GM23338 (cell line): ENCODE measurements around the gene CDH15. TPM values are rescaled to one million over a fixed set of nuclear protein-coding genes. Genes with fewer than 3 reads are reported as not detected.

ENCODE experiments used
- ATAC-seq: fragments of 200-7000 bp; cut with Tn5 transposase; 3 replicates; pipeline ENCODE4 v1.9.1; 2020
- DNase-seq: peaks from one replicate; pipeline ENCODE4 v3.0.0-alpha.2; 2015; ENCODE audit warnings: low spot score
- H2AFZ ChIP-seq: fragments of 200-600 bp; sonication (generic); 2 replicates; pipeline ENCODE4 v1.8.0; 2016; ENCODE audit warnings: antibody characterized with exemption, mild to moderate bottlenecking, moderate library complexity
- H3F3A ChIP-seq: fragments of 200-600 bp; sonication (generic); replicated peaks from 2 replicates; pipeline ENCODE4 v1.8.0; 2017; ENCODE audit warnings: antibody characterized with exemption, mixed run types, low read depth
- H3K27ac ChIP-seq: fragments of 200-600 bp; sonication (generic); 2 replicates; pipeline ENCODE4 v1.6.1; 2016; ENCODE audit warnings: low read depth
- H3K27me3 ChIP-seq: fragments of 200-600 bp; sonication (generic); 2 replicates; pipeline ENCODE4 v1.8.0; 2016; ENCODE audit warnings: mild to moderate bottlenecking, mixed run types, moderate library complexity; ENCODE audit not compliant: insufficient read depth
- H3K36me3 ChIP-seq: fragments of 200-600 bp; sonication (generic); 2 replicates; pipeline ENCODE4 v1.8.0; 2016; ENCODE audit warnings: mild to moderate bottlenecking; ENCODE audit not compliant: insufficient read depth
- H3K4me1 ChIP-seq: fragments of 200-600 bp; sonication (generic); 2 replicates; pipeline ENCODE4 v1.8.0; 2016; ENCODE audit warnings: mild to moderate bottlenecking, moderate library complexity; ENCODE audit not compliant: insufficient read depth
- H3K4me2 ChIP-seq: fragments of 200-600 bp; sonication (generic); 2 replicates; pipeline ENCODE4 v1.7.1; 2017; ENCODE audit warnings: mixed run types
- H3K4me3 ChIP-seq: fragments of 200-600 bp; sonication (generic); 2 replicates; pipeline ENCODE4 v1.6.1; 2016; ENCODE audit warnings: mixed run types
- H3K79me2 ChIP-seq: fragments of 200-600 bp; sonication (generic); replicated peaks from 2 replicates; pipeline ENCODE4 v1.8.0; 2017; ENCODE audit warnings: mild to moderate bottlenecking; ENCODE audit not compliant: insufficient read depth
- H3K9me2 ChIP-seq: fragments of 200-600 bp; sonication (generic); 2 replicates; pipeline ENCODE4 v1.8.0; 2017; ENCODE audit not compliant: insufficient read depth
- H4K20me1 ChIP-seq: fragments of 200-600 bp; sonication (generic); replicated peaks from 2 replicates; pipeline ENCODE4 v1.8.0; 2017; ENCODE audit warnings: mild to moderate bottlenecking; ENCODE audit not compliant: insufficient read depth
- H3K27ac Mint-ChIP-seq: 2 replicates; pipeline ENCODE4 v1.8.0; 2020; ENCODE audit warnings: inconsistent platforms, mild to moderate bottlenecking, moderate library complexity, mixed read lengths
- H3K27me3 Mint-ChIP-seq: 3 replicates; pipeline ENCODE4 v1.8.0; 2022; ENCODE audit warnings: low read depth, mild to moderate bottlenecking, moderate library complexity, mixed read lengths, inconsistent platforms; ENCODE audit not compliant: insufficient read depth, poor library complexity
- H3K36me3 Mint-ChIP-seq: 3 replicates; pipeline ENCODE4 v1.8.0; 2021; ENCODE audit warnings: low read depth, mild to moderate bottlenecking, inconsistent platforms, moderate library complexity, mixed read lengths
- H3K4me1 Mint-ChIP-seq: 3 replicates; pipeline ENCODE4 v1.8.0; 2020; ENCODE audit warnings: mild to moderate bottlenecking, inconsistent platforms, mixed read lengths
- H3K4me3 Mint-ChIP-seq: 3 replicates; pipeline ENCODE4 v1.8.0; 2021; ENCODE audit warnings: moderate library complexity, mild to moderate bottlenecking, inconsistent platforms, mixed read lengths
- H3K9me3 Mint-ChIP-seq: 3 replicates; pipeline ENCODE4 v1.8.0; 2020; ENCODE audit warnings: moderate library complexity, mild to moderate bottlenecking, inconsistent platforms, mixed read lengths
- CREB1 ChIP-seq: fragments of 250-450 bp; sonication (Bioruptor Pico); IDR thresholded peaks from 2 replicates; pipeline ENCODE4 v1.5.0; 2020; ENCODE audit warnings: low read depth, mild to moderate bottlenecking, moderate library complexity
- EZH2 ChIP-seq: fragments of 200-600 bp; sonication (generic); IDR thresholded peaks from one replicate; pipeline ENCODE4 v1.8.0; 2017; ENCODE audit warnings: antibody characterized with exemption, mild to moderate bottlenecking, low read depth; ENCODE audit not compliant: unreplicated experiment
- EZH2phosphoT487 ChIP-seq: fragments of 200-600 bp; sonication (generic); IDR thresholded peaks from one replicate; pipeline ENCODE4 v1.8.1; 2018; ENCODE audit warnings: antibody characterized with exemption; ENCODE audit not compliant: unreplicated experiment
- JUNB ChIP-seq: IDR thresholded peaks from one replicate; pipeline ENCODE4 v1.6.1; 2016; ENCODE audit warnings: antibody characterized with exemption; ENCODE audit not compliant: unreplicated experiment
- NANOG ChIP-seq: IDR thresholded peaks from 2 replicates; pipeline ENCODE4 v1.6.1; 2016; ENCODE audit warnings: antibody characterized with exemption, borderline replicate concordance
- POLR2AphosphoS5 ChIP-seq: IDR thresholded peaks from 2 replicates; pipeline ENCODE4 v1.6.1; 2016; ENCODE audit warnings: antibody characterized with exemption, low read depth
- REST ChIP-seq: IDR thresholded peaks from one replicate; pipeline ENCODE4 v1.6.1; 2018; ENCODE audit warnings: antibody characterized with exemption; ENCODE audit not compliant: unreplicated experiment
- STAT1 ChIP-seq: IDR thresholded peaks from one replicate; pipeline ENCODE4 v1.6.1; 2016; ENCODE audit warnings: antibody characterized with exemption; ENCODE audit not compliant: unreplicated experiment
- ZNF114 ChIP-seq: fragments of 250-450 bp; sonication (Bioruptor Pico); IDR thresholded peaks from 2 replicates; pipeline ENCODE4 v1.5.0; 2020; ENCODE audit warnings: mild to moderate bottlenecking, moderate library complexity
- ZNF331 ChIP-seq: fragments of 250-450 bp; sonication (Bioruptor Pico); IDR thresholded peaks from 2 replicates; pipeline ENCODE4 v1.5.0; 2020; ENCODE audit warnings: low read depth, mild to moderate bottlenecking, moderate library complexity
- polyA plus RNA-seq: library from polyadenylated mRNA; unstranded; fragments of >200 nt; fragmentation: Nextera tagmentation; extraction: Ambion mirVana; gene quantifications from 2 replicates; pipeline ENCODE4 v1.2.1, GENCODE V29; 2016
- total RNA-seq: library from RNA; depleted of rRNA; stranded (reverse); fragments of >200 nt; shearing (Covaris generic); gene quantifications from 2 replicates; pipeline ENCODE4 v1.2.3, GENCODE V29; 2014
- TF ChIP-seq, protein P1 (sequence below): fragments of 250-450 bp; sonication (Bioruptor Pico); IDR thresholded peaks from 2 replicates; pipeline ENCODE4 v1.5.0; 2020; ENCODE audit warnings: mild to moderate bottlenecking, moderate library complexity
- TF ChIP-seq, protein P2 (sequence below), 2 experiments: fragments of 200-600 bp in 1 of 2; sonication (generic) in 1 of 2; conservative IDR thresholded peaks; 2 replicates each; pipeline versions ENCODE4 v1.5.1 to v1.6.1; 2016 to 2017; ENCODE audit warnings: antibody characterized with exemption in 2 of 2, low read depth in 2 of 2, mild to moderate bottlenecking in 2 of 2, moderate library complexity in 1 of 2
- TF ChIP-seq, protein P3 (sequence below): IDR thresholded peaks from 2 replicates; pipeline ENCODE4 v1.6.1; 2016; ENCODE audit warnings: antibody characterized with exemption

CDH15 gene
- total and polyA plus RNA-seq, 2 experiments from 2014 or later, result 0.61 to 1.0 TPM

DNA sequence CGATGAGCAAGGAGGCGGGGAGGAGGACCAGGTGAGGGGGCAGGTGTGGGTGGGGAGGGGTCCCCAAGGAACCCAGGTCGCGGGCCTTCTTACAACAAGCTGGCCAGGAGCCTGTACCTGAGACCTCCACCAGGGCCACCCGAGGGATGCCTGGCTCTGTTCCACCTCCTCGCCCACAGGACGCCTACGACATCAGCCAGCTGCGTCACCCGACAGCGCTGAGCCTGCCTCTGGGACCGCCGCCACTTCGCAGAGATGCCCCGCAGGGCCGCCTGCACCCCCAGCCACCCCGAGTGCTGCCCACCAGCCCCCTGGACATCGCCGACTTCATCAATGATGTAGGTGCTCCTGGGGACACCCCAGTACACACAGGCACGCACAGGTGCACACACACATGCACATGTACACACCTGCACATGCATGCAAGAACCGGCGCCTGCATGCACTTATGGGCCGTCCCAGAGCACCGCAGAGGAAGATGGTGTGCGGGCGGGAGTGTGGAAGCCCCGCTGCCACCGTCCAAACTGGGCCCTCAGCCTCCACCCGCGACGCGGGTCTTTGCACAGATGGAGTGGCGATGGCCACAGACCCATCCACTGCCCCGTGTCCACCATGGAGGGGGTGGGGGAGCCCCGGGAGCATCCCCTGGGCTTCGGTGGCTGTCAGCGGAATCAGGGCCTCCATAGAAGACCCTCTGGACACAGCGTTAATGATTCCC is 22.2 kb downstream of the CDH15 start:
- DNase-seq (peak; percentile 61), ATAC-seq (peak; percentile 21)
- H3K4me2 ChIP-seq, result peak overlapping the region; percentile 82

More for the DNA sequence above, 22.2 kb downstream of the CDH15 start:
- no peaks in the 10 kb centered on the region for H3K4me1 ChIP-seq
- H3F3A ChIP-seq, result no peaks in the 10 kb centered on the region
- H3K27ac ChIP-seq, result no peak overlapping the region
- TF ChIP-seq ZNF114 (CRISPR knock-in tag) (no peak), EZH2 (no peak), STAT1 (no peak), POLR2AphosphoS5 (no peak), EZH2phosphoT487 (no peak), REST (no peak), ZNF331 (no peak), NANOG (no peak), CREB1 (CRISPR knock-in tag) (no peak), JUNB (no peak)
- TF ChIP-seq, protein P1, sequence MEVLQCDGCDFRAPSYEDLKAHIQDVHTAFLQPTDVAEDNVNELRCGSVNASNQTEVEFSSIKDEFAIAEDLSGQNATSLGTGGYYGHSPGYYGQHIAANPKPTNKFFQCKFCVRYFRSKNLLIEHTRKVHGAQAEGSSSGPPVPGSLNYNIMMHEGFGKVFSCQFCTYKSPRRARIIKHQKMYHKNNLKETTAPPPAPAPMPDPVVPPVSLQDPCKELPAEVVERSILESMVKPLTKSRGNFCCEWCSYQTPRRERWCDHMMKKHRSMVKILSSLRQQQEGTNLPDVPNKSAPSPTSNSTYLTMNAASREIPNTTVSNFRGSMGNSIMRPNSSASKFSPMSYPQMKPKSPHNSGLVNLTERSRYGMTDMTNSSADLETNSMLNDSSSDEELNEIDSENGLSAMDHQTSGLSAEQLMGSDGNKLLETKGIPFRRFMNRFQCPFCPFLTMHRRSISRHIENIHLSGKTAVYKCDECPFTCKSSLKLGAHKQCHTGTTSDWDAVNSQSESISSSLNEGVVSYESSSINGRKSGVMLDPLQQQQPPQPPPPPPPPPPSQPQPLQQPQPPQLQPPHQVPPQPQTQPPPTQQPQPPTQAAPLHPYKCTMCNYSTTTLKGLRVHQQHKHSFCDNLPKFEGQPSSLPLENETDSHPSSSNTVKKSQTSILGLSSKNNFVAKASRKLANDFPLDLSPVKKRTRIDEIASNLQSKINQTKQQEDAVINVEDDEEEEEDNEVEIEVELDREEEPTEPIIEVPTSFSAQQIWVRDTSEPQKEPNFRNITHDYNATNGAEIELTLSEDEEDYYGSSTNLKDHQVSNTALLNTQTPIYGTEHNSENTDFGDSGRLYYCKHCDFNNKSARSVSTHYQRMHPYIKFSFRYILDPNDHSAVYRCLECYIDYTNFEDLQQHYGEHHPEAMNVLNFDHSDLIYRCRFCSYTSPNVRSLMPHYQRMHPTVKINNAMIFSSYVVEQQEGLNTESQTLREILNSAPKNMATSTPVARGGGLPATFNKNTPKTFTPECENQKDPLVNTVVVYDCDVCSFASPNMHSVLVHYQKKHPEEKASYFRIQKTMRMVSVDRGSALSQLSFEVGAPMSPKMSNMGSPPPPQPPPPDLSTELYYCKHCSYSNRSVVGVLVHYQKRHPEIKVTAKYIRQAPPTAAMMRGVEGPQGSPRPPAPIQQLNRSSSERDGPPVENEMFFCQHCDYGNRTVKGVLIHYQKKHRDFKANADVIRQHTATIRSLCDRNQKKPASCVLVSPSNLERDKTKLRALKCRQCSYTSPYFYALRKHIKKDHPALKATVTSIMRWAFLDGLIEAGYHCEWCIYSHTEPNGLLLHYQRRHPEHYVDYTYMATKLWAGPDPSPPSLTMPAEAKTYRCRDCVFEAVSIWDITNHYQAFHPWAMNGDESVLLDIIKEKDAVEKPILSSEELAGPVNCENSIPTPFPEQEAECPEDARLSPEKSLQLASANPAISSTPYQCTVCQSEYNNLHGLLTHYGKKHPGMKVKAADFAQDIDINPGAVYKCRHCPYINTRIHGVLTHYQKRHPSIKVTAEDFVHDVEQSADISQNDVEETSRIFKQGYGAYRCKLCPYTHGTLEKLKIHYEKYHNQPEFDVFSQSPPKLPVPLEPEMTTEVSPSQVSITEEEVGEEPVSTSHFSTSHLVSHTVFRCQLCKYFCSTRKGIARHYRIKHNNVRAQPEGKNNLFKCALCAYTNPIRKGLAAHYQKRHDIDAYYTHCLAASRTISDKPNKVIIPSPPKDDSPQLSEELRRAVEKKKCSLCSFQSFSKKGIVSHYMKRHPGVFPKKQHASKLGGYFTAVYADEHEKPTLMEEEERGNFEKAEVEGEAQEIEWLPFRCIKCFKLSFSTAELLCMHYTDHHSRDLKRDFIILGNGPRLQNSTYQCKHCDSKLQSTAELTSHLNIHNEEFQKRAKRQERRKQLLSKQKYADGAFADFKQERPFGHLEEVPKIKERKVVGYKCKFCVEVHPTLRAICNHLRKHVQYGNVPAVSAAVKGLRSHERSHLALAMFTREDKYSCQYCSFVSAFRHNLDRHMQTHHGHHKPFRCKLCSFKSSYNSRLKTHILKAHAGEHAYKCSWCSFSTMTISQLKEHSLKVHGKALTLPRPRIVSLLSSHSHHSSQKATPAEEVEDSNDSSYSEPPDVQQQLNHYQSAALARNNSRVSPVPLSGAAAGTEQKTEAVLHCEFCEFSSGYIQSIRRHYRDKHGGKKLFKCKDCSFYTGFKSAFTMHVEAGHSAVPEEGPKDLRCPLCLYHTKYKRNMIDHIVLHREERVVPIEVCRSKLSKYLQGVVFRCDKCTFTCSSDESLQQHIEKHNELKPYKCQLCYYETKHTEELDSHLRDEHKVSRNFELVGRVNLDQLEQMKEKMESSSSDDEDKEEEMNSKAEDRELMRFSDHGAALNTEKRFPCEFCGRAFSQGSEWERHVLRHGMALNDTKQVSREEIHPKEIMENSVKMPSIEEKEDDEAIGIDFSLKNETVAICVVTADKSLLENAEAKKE, result no peak
- TF ChIP-seq, protein P2, sequence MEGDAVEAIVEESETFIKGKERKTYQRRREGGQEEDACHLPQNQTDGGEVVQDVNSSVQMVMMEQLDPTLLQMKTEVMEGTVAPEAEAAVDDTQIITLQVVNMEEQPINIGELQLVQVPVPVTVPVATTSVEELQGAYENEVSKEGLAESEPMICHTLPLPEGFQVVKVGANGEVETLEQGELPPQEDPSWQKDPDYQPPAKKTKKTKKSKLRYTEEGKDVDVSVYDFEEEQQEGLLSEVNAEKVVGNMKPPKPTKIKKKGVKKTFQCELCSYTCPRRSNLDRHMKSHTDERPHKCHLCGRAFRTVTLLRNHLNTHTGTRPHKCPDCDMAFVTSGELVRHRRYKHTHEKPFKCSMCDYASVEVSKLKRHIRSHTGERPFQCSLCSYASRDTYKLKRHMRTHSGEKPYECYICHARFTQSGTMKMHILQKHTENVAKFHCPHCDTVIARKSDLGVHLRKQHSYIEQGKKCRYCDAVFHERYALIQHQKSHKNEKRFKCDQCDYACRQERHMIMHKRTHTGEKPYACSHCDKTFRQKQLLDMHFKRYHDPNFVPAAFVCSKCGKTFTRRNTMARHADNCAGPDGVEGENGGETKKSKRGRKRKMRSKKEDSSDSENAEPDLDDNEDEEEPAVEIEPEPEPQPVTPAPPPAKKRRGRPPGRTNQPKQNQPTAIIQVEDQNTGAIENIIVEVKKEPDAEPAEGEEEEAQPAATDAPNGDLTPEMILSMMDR (conservative IDR thresholded peaks at IDR 0.05; ENCODE audit: low read depth in 2 of 2), result no peak
- TF ChIP-seq, protein P3, sequence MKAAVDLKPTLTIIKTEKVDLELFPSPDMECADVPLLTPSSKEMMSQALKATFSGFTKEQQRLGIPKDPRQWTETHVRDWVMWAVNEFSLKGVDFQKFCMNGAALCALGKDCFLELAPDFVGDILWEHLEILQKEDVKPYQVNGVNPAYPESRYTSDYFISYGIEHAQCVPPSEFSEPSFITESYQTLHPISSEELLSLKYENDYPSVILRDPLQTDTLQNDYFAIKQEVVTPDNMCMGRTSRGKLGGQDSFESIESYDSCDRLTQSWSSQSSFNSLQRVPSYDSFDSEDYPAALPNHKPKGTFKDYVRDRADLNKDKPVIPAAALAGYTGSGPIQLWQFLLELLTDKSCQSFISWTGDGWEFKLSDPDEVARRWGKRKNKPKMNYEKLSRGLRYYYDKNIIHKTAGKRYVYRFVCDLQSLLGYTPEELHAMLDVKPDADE, result no peak
- no peaks in the 10 kb centered on the region for H3K79me2 ChIP-seq
- no peaks in the 10 kb centered on the region for H3K4me1 Mint-ChIP-seq
- H3K4me3 ChIP-seq, result peak overlapping the region; percentile 52
- peaks cover 17% of the 10 kb centered on the region for H3K27me3 Mint-ChIP-seq
- H3K36me3 Mint-ChIP-seq, result no peaks in the 10 kb centered on the region
- H3K27ac Mint-ChIP-seq, result no peak overlapping the region
- no peak overlapping the region for H2AFZ ChIP-seq
- H3K9me3 Mint-ChIP-seq, result peaks cover 5% of the 10 kb centered on the region; the same call in 1 of the 3 replicates
- no peaks in the 10 kb centered on the region for H4K20me1 ChIP-seq
- peak overlapping the region; percentile 42; the same call in 1 of the 3 replicates for H3K4me3 Mint-ChIP-seq
- H3K27me3 ChIP-seq, result no peaks in the 10 kb centered on the region
- H3K9me2 ChIP-seq, result no peaks in the 10 kb centered on the region
- no peaks in the 10 kb centered on the region for H3K36me3 ChIP-seq
